ENCODE results near the gene SNAP91. TPM values are rescaled to one million over a fixed set of nuclear protein-coding genes. Genes with fewer than 3 reads are reported as not detected.

Gene SNAP91
- total RNA-seq: not detected in 2 replicates

GRCh38 chr6:83708970-83709747 lies at the start of gene SNAP91:
Gene SNAP91 (minus strand): TSS chr6:83709101. CDS start chr6:83707927, 1,174 bp downstream.

GRCh38 chr6:83511901-83512681 lies 196.8 kb downstream of the SNAP91 start, which contains the start of gene PRSS35:
Gene PRSS35 (plus strand): TSS chr6:83512534. CDS start chr6:83523442, 10,908 bp downstream.

Other genes with a start within 250 kb of the SNAP91 start
- gene PRSS35, start 196.6 kb downstream of the SNAP91 start, total RNA-seq: 1.4 and 3.0 TPM in 2 replicates
- not detected in 2 replicates for gene RIPPLY2, start 144.3 kb upstream of the SNAP91 start, total RNA-seq
- gene CYB5R4, start 150.6 kb upstream of the SNAP91 start, total RNA-seq: 8.6 and 22.0 TPM in 2 replicates

Data from myometrial cell (primary cell).